Uterus (tissue), 4 donors: ENCODE results near the gene NIPAL1. TPM values are rescaled to one million over a fixed set of nuclear protein-coding genes. Genes with fewer than 3 reads are reported as not detected.
"Not testable (repeated sequence)": the region's sequence is repeated elsewhere in the genome, so short reads cannot be mapped to it uniquely, and the experiment has no call there.

Experiments used
- DNase-seq, 2 donors: peaks; one replicate each; pipeline ENCODE4 v3.0.0-alpha.2; 2019 to 2020
- H3K27ac ChIP-seq, 2 donors: fragments of 200-600 bp; sonication (generic); 1 replicate in 1 of 2; 2 replicates in 1 of 2; pipeline ENCODE4 v1.5.1; 2016 to 2018
- H3K27me3 ChIP-seq, 2 donors: fragments of 200-600 bp; sonication (generic); one replicate each; pipeline ENCODE4 v1.5.1; 2018 to 2019; ENCODE audit warnings: control low read depth in 1 of 2
- H3K36me3 ChIP-seq, 2 donors: fragments of 200-600 bp; sonication (generic); one replicate each; pipeline ENCODE4 v1.5.1; 2019; ENCODE audit warnings: control low read depth in 1 of 2
- H3K4me1 ChIP-seq, 2 donors: fragments of 200-600 bp; sonication (generic); one replicate each; pipeline ENCODE4 v1.5.1; 2018 to 2019; ENCODE audit warnings: control low read depth in 1 of 2
- H3K4me3 ChIP-seq, 2 donors: fragments of 200-600 bp; sonication (generic); 1 replicate in 1 of 2; 2 replicates in 1 of 2; pipeline ENCODE4 v1.5.1; 2018 to 2019; ENCODE audit warnings: mild to moderate bottlenecking in 1 of 2
- H3K9me3 ChIP-seq, 2 donors: fragments of 200-600 bp; sonication (generic); one replicate each; pipeline ENCODE4 v1.5.1; 2019; ENCODE audit warnings: control low read depth in 1 of 2
- POLR2A ChIP-seq, 2 donors: fragments of 450-650 bp; IDR thresholded peaks; one replicate each; pipeline ENCODE4 v1.6.1; 2016; ENCODE audit warnings: antibody characterized with exemption in 2 of 2, mild to moderate bottlenecking in 1 of 2, moderate library complexity in 1 of 2
- intact Hi-C: fragments of 100-400 bp; cut with DNase I; formaldehyde crosslinking; loops from one replicate; pipeline ENCODE4 v1.15.1; 2023; ENCODE audit warnings: low total_unique reads
- total RNA-seq, 4 donors: library from RNA; depleted of rRNA in 3 of 4; stranded (reverse); fragments of >200 nt in 3 of 4; gene quantifications; one replicate each; pipeline versions ENCODE4 v1.1.0 to v1.2.4, GENCODE V29; 2014 to 2023
- TF ChIP-seq, protein P1 (sequence below), 4 experiments: fragments of 200-600 bp in 2 of 4; fragments of 450-650 bp in 2 of 4; sonication (generic) in 2 of 4; IDR thresholded peaks; one replicate each; pipeline ENCODE4 v1.5.1; 2016 to 2019; ENCODE audit warnings: antibody characterized with exemption in 4 of 4, mild to moderate bottlenecking in 2 of 4, moderate library complexity in 1 of 4
- donor health status: DM: yes; HTN: yes; CAD: no.

Gene NIPAL1
- total RNA-seq, 4 donors from 2014 or later, result 0.55 to 1.2 TPM; not detected in 2

DNA sequence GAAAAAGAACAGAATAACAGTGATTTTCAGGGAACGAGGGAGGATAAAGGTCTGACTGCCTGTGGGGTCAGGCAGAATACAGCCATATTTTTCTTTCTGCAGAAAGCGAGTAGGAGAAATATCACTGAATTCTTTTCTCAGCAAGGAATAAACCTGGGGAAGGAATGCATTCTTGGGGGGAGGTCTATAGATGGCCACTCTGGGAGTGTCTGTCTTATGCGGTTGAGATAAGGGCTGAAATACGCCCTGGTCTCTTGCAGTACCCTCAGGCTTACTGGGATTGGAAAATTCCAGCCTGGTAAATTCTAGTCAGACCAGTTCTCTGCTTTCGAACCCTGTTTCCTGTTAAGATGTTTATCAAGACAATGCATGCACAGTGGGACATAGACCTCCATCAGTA lies 26.4 kb upstream of the NIPAL1 start:
- Histone ChIP-seq H3K4me1 (no peaks in the 10 kb centered on the region), H3K27me3 (no peaks in the 10 kb centered on the region), H3K4me3 (no peak overlapping the region), H3K27ac (no peak overlapping the region), H3K36me3 (no peaks in the 10 kb centered on the region), H3K9me3 (no peaks in the 10 kb centered on the region)
- intact Hi-C loops, result no loop called here
- TF ChIP-seq, protein P1, sequence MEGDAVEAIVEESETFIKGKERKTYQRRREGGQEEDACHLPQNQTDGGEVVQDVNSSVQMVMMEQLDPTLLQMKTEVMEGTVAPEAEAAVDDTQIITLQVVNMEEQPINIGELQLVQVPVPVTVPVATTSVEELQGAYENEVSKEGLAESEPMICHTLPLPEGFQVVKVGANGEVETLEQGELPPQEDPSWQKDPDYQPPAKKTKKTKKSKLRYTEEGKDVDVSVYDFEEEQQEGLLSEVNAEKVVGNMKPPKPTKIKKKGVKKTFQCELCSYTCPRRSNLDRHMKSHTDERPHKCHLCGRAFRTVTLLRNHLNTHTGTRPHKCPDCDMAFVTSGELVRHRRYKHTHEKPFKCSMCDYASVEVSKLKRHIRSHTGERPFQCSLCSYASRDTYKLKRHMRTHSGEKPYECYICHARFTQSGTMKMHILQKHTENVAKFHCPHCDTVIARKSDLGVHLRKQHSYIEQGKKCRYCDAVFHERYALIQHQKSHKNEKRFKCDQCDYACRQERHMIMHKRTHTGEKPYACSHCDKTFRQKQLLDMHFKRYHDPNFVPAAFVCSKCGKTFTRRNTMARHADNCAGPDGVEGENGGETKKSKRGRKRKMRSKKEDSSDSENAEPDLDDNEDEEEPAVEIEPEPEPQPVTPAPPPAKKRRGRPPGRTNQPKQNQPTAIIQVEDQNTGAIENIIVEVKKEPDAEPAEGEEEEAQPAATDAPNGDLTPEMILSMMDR (IDR thresholded peaks at IDR 0.05), result no peak
- TF ChIP-seq POLR2A (IDR thresholded peaks at IDR 0.05), result no peak
- DNase-seq, result no peak

DNA sequence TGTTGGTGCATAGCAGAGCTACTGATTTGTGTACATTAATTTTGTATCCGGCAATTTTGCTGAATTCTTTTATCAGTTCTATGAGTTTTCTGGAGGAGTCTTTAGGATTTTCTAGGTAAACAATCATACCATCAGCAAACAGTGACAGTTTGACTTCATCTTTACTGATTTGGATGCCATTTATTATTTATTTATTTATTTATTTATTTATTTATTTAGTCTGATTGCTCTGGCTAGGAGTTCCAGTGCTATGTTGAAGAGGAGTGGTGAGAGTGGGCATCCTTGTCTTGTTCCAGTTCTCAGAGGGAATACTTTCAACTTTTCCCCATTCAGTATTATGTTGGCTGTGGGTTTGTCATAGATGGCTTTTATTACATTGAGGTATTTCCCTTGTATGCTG lies 24.1 kb upstream of the NIPAL1 start:
- H3K27me3 ChIP-seq, H3K4me3 ChIP-seq, H3K9me3 ChIP-seq, H3K27ac ChIP-seq, H3K36me3 ChIP-seq, DNase-seq, H3K4me1 ChIP-seq, intact Hi-C loops: not testable (repeated sequence)

DNA sequence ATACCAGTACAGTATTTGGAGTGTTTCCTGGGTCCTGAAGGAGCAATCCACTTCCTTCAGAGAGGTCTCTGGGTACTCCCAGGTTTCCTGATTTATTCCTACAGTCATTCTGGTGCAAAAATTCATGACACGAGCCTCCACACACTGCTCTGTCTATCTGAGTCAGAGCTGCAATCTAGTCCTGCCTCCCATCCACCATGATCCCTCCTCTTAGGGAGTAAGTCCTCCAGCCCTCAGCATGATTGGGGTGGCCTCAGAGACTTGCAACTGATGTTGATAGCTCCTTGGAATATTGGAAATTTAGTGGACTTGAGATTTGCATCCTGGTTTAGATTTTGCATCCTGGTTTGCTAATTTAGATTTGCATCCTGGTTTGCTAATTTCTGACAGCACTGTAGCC lies 20.6 kb upstream of the NIPAL1 start:
- intact Hi-C loops, result no loop called here
- Histone ChIP-seq H3K4me3 (no peak overlapping the region), H3K27me3 (no peaks in the 10 kb centered on the region), H3K36me3 (no peaks in the 10 kb centered on the region), H3K27ac (no peak overlapping the region), H3K9me3 (peaks cover 0 to 11% of the 10 kb centered on the region in 2 donors), H3K4me1 (no peaks in the 10 kb centered on the region)
- no peak for DNase-seq
- TF ChIP-seq POLR2A (IDR thresholded peaks at IDR 0.05), result no peak
- TF ChIP-seq, protein P1 (IDR thresholded peaks at IDR 0.05), result no peak

DNA sequence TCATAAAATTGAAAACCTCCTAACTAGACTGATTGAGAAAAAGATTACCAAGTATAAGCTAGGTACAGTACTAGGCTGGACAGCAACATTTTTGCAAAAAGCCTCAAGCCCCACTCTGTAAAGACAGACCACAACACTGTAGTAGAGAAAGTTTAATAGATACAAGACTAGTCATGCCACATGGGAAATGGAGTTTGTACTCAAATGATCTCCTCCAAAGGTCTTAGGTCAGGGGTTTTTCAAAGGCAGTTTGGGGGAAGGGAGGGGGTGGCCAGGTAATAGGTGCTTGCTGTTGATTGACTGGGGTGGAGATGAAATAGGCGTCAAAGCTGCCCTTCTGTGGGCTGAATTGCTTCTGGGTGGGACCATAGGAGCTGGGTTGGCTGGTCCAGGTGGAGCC lies 14.3 kb upstream of the NIPAL1 start:
- Histone ChIP-seq H3K36me3 (no peaks in the 10 kb centered on the region), H3K4me3 (no peak overlapping the region), H3K27ac (no peak overlapping the region), H3K27me3 (no peaks in the 10 kb centered on the region), H3K9me3 (peaks cover 0 to 11% of the 10 kb centered on the region in 2 donors), H3K4me1 (no peaks in the 10 kb centered on the region)
- TF ChIP-seq, protein P1 (IDR thresholded peaks at IDR 0.05), result no peak
- TF ChIP-seq POLR2A (IDR thresholded peaks at IDR 0.05), result no peak
- no peak for DNase-seq
- intact Hi-C loops, result no loop called here

DNA sequence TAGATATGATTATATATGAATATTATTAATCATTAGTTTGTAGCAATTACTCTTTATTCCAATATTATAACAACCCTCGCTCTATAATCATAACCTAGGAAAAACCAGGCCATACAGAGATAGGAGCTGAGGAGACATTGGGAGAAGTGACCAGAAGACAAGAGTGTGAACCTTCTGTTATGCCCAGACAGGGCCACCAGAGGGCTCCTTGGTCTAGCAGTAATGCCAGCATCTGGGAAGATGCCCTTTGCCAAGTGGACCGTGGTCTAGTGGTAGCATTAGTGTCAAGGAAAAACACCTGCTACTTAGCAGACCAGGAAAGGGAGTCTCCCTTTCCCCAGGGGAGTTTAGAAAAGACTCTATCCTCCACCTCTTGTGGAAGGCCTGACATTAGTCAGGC lies 13.0 kb upstream of the NIPAL1 start:
- peaks cover 0 to 10% of the 10 kb centered on the region in 2 donors for H3K9me3 ChIP-seq
- DNase-seq, intact Hi-C loops, H3K36me3 ChIP-seq, H3K27ac ChIP-seq, H3K27me3 ChIP-seq, H3K4me3 ChIP-seq, H3K4me1 ChIP-seq: not testable (repeated sequence)
- TF ChIP-seq, protein P1 (IDR thresholded peaks at IDR 0.05), result peak in 1 of 4 experiments; percentile 10

DNA sequence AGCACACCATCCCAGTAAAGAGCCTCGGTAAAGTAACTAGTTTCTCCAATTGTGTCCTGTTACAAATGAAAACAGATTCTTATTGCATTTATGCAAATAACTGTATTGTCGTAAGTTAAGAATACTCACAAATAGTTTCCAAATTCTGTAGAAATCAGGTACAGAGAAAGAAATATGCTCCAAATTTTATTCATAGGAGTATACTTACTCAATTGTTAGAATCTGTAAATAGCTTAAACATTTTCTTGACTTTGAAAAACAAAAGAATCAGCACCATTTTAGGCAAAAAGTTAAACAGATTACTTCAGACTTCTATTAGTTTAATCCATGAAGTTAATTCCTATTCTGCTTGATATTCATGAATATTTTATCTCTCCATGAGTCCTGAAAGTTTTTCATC lies 10.8 kb upstream of the NIPAL1 start:
- intact Hi-C loops, result no loop called here
- Histone ChIP-seq H3K4me3 (no peak overlapping the region), H3K27ac (no peak overlapping the region), H3K4me1 (no peaks in the 10 kb centered on the region), H3K36me3 (no peaks in the 10 kb centered on the region), H3K27me3 (no peaks in the 10 kb centered on the region), H3K9me3 (no peaks in the 10 kb centered on the region)
- TF ChIP-seq, protein P1 (IDR thresholded peaks at IDR 0.05), result no peak
- DNase-seq, result no peak
